Measurements from ENCODE around the gene TRAK1. TPM values are rescaled to one million over a fixed set of nuclear protein-coding genes. Genes with fewer than 3 reads are reported as not detected.

The TRAK1 gene
- total RNA-seq, 2 experiments from 2014 or later, result 62.5 to 88.3 TPM

- no peak for DNase-seq (ENCODE audit: low spot score)
- Histone ChIP-seq H3K9me3 (ENCODE audit: low read length) (no peaks in the 10 kb centered on the region), H3K4me3 (ENCODE audit: low read depth, low read length, poor library complexity, severe bottlenecking) (no peak overlapping the region), H4K20me1 (ENCODE audit: insufficient read depth, low read length) (no peaks in the 10 kb centered on the region), H2AFZ (ENCODE audit: low read length) (no peak overlapping the region), H3K27ac (ENCODE audit: low read depth, low read length, poor library complexity, severe bottlenecking) (peak overlapping the region; percentile 99), H3K9me2 (ENCODE audit: insufficient read depth, low read length) (no peaks in the 10 kb centered on the region), H3K4me2 (ENCODE audit: low read length) (peak overlapping the region; percentile 70), H3K36me3 (ENCODE audit: insufficient read depth, low read length) (peaks cover 12% of the 10 kb centered on the region; the same call in 1 of the 2 replicates), H3K4me1 (ENCODE audit: insufficient read depth, low read length, poor library complexity, severe bottlenecking) (peaks cover 87% of the 10 kb centered on the region), H3K79me2 (ENCODE audit: insufficient read depth, low read depth, low read length) (peaks cover 87% of the 10 kb centered on the region)
- no TSS peak for BruUV-seq (replicated peaks)
- intact Hi-C loops (cut with micrococcal nuclease; ENCODE audit: unreplicated experiment), result loop anchor here (5.0 kb wide), 1 partner anchor 45 kb away; no protein-coding TSS in a partner anchor
- TF ChIP-seq CTCF (conservative IDR thresholded peaks at IDR 0.05; ENCODE audit: low read length), result no peak
- no peak for TF ChIP-seq EZH2phosphoT487 (IDR thresholded peaks at IDR 0.05; ENCODE audit: borderline replicate concordance, low read depth, low read length)
- ChIA-PET POLR2A (interaction anchor here (0.6 to 3.1 kb wide), 3 partner anchors 12 to 43 kb away, joined by 3 to 38 read pairs (median 4); no protein-coding TSS in a partner anchor), CTCF (ENCODE audit: unreplicated experiment) (no interaction called here)
Measured at GRCh38 chr3:42172047-42172654, 81.0 kb downstream of the TRAK1 start.

GRCh38 chr3:42173307-42173706 is 82.2 kb downstream of the TRAK1 start:
- Histone ChIP-seq H3K9me2 (ENCODE audit: insufficient read depth, low read length) (no peaks in the 10 kb centered on the region), H3K36me3 (ENCODE audit: insufficient read depth, low read length) (peaks cover 24% of the 10 kb centered on the region), H2AFZ (ENCODE audit: low read length) (no peak overlapping the region), H3K79me2 (ENCODE audit: insufficient read depth, low read depth, low read length) (peaks cover 89% of the 10 kb centered on the region), H3K4me1 (ENCODE audit: insufficient read depth, low read length, poor library complexity, severe bottlenecking) (peaks cover 95% of the 10 kb centered on the region), H3K4me3 (ENCODE audit: low read depth, low read length, poor library complexity, severe bottlenecking) (peak overlapping the region; percentile 25), H4K20me1 (ENCODE audit: insufficient read depth, low read length) (no peaks in the 10 kb centered on the region), H3K27ac (ENCODE audit: low read depth, low read length, poor library complexity, severe bottlenecking) (peak overlapping the region; percentile 99), H3K9me3 (ENCODE audit: low read length) (no peaks in the 10 kb centered on the region), H3K4me2 (ENCODE audit: low read length) (peak overlapping the region; percentile 70)
- ChIA-PET CTCF (ENCODE audit: unreplicated experiment) (interaction anchor here (1.3 kb wide), 1 partner anchor 18 kb away, joined by 3 read pairs; no protein-coding TSS in a partner anchor), POLR2A (interaction anchor here (0.7 to 3.0 kb wide), 3 partner anchors 12 to 1455 kb away, joined by 3 to 13 read pairs (median 3); no protein-coding TSS in a partner anchor)
- TF ChIP-seq CTCF (conservative IDR thresholded peaks at IDR 0.05; ENCODE audit: low read length) (no peak), EZH2phosphoT487 (IDR thresholded peaks at IDR 0.05; ENCODE audit: borderline replicate concordance, low read depth, low read length) (no peak)
- intact Hi-C loops (cut with micrococcal nuclease; ENCODE audit: unreplicated experiment), result loop anchor here (5.0 kb wide), 1 partner anchor 46 kb away; no protein-coding TSS in a partner anchor
- BruUV-seq (replicated peaks), result no TSS peak
- DNase-seq (ENCODE audit: low spot score), result peak; percentile 45

Data from OCI-LY7 (cell line).